Stimulated activated naive CD4-positive, alpha-beta T cell (primary cell): ENCODE results near the gene NALCN.

Source experiments
- DNase-seq, 6 experiments: peaks; one replicate each; lab custom pipeline; 2025; lab: John Stamatoyannopoulos, UW

NALCN gene

DNA sequence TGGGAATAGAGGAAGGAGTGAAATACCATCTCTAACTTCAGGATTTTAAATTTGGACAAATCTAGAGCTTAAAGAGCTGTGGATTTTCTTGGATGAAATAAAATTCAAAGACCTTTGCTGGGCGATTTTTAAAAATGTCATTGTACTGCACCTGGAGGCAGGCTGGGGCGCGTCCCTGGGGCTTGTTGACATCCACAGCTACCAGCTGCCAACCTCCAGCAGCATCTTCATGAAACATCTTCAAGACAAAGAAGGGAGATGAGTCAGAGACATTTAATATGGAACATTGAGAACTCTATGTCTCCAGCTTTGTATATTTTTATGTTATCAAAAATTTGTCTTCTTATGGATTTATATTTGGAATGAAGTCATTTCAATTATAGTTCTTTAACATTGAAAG is 132.5 kb downstream of the NALCN start:
- DNase-seq = no peak

DNA sequence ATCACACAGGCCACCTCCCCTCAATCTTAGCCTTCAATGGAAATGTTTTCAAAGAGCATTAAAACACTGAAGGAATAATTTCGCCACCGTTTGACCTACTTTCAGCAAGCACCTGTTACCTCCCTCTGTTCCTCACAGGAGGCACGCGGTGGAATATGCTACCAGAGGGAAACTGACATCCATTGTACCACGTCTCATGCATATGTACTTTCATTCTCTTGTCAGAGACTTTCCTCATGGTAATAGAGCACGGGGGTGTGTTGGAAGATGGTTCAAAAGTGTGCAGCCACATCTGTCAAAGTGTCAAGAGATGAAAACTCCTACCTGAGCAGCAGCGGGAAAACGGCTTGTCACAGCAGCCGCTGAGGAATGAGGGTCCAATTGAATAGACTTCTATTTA is 143.4 kb downstream of the NALCN start:
- no peak for DNase-seq

- no peak for DNase-seq
Measured at GRCh38 chr13:101271681-101272245, 144.5 kb downstream of the NALCN start.

DNA sequence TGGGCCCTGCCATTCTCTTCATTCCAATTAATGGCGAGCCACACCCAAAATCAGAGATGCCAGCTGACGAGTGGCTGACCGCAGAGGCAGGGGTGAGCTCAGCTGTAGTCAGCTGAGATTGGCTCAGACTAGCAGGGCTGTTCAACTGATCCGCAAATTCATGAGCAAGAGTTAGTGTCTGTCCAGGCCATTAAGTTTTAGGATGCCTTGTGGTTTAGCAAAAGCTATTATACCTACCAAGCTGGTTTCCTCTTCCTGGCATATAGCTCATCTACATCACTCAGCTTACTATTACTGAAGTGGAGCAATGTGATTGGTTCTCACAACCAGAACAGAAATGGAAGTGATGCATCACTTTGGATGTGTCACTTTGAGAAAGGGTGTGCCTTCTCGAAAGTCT is 148.7 kb downstream of the NALCN start:
- no peak for DNase-seq

DNA sequence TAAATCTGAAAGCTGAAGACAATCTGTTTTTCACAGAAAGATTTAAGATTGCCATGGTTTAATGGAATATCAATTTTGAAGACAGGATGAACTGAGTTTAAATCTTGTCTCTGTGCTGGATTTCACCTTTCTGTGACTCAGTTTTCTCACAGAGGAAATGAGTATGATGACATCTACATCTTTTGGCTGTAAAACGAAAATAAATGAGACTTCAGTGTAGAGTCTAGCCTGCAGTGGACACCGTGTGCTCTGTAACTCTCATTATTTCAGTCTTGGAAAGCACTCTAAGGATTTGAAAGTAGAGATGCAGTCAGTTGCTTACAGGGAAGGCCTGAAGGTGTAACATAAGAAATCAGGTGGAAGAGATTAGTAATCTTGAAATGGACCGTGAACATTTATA is 150.4 kb downstream of the NALCN start:
- no peak for DNase-seq

GRCh38 chr13:101264931-101265330 is 151.4 kb downstream of the NALCN start:
- DNase-seq = no peak

GRCh38 chr13:101262306-101262705 is 154.0 kb downstream of the NALCN start:
- no peak for DNase-seq

- no peak for DNase-seq
Measured at GRCh38 chr13:101258509-101258908, 157.8 kb downstream of the NALCN start.

DNA sequence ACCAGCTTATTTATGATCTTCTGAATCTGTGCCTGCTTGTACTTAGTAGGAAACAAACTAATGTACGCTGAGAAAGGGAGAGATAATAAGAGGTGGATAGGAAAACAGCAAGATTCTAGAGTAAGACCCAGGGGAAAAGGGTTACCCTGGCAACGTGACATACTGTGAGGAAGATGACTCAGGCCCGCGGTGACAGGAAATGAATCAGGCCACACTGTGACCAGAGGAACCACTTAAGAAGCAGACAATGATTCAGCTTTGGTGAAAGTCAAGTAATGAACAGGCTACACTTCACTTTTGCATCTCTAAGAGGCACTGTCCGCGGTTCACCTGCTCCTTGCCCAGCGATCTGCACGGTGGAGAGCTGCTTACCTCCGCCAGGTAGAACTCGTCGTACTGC is 158.2 kb downstream of the NALCN start:
- DNase-seq = no peak

DNA sequence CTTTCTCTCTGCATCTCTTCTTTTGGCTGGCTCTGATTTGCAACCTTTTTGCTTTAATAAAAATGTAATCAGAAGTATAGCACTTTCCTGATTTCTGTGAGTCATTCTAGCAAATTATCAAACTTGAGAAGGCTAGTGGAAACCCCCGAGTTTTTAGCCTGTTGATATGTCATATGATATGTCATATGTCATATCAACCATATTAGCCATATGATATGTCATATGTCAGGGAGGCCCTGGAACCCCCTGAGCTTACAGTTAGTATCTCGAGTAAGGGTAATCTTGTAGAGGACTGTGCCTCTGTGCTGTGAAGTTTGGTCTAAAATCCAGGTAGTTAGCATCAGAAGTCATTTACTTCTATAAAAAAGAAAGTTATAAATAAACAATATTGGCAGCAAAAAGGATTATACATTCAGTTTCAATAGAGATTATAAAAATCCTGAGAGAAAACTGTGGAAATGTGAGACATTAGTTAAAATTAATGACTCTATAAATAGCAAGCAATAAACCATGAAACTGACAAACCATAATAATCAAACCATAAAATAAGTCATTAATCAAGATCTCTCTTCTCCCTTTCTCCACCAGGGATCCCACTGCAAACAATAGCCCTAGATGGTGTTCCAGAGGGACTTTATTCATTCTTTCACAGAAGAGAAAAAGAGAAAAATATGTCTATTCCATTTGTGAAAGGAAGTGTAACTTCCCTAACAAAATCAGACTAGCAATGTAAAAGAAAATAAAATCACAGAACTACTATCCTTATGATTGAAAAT is 167.4 kb downstream of the NALCN start:
- DNase-seq = no peak

GRCh38 chr13:101242720-101243119 is 173.6 kb downstream of the NALCN start:
- no peak for DNase-seq

DNA sequence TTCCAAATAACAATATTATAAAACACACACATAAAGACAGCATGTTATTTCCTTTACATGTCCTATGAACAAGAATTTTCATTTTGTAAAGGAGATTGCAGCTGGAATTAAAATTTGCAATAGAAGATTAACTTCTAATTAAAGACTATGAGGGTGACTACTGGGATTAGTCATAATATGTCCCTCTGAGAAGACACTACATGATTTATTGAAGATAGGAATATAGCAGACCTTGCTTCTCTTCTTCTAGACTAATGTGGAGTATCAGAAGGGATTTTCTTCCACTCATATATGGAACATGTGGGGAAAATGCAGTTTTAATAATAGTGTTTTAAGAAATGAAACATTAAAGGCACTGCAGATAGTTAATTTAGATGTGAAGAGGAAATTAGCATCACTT is 177.8 kb downstream of the NALCN start:
- DNase-seq = no peak

- no peak for DNase-seq
Measured at GRCh38 chr13:101231751-101232428, 184.4 kb downstream of the NALCN start.

- no peak for DNase-seq
Measured at GRCh38 chr13:101230271-101230890, 185.9 kb downstream of the NALCN start.

GRCh38 chr13:101219609-101220265 is 196.6 kb downstream of the NALCN start:
- DNase-seq = no peak

DNA sequence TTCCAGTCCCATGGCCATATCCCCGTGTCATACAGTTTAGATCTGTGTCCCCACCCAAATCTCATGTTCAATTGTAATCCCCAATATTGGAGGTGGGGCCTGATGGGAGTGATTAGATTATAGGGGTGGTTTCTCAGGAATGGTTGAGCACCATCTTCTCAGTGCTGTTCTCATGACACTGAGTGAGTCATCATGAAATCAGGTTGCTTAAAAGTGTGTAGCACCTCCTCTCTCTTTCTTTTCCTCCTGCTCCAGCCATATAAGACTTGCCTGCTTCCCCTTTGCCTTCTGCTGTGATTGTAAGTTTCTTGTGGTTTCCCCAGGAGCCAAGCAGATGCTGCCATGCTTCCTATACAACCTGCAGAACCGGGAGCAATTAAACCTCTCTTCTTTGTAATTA is 197.8 kb downstream of the NALCN start:
- no peak for DNase-seq

DNA sequence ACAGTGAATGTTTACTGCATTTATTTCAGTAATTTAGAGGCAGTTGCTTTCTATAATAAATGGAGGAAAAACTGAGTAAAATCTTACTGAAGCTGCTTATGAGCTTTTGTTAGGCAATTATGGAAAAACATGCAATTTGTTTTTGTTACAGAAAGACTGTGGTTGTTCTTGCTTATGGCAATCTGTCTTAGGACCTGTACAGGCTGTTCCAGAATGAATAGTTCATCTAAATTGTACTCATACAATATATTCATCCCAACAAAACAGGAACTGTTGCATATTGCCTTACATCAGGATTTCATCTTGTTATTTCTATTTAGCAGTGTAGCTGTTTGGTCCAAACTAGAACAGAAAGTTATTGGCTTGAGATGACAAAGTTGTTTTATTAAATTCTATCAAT is 199.2 kb downstream of the NALCN start:
- no peak for DNase-seq

DNA sequence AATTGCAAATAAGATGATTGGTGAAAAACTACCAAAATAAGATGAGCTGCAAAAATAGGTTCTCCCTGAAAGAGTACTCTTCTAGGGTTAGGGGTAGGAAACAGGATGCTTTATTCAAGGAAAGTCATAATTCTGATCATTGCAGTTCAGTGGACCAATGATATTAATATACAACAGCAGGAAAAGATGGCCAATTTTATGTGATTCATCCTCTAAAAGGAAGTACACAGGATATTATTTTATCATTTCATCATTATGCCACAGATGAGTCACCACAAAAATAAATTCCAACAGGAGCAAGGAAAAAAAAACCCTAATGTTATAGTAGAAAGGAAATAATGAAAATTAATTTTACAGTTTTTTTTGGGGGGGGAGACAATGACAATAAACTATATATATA is 205.0 kb downstream of the NALCN start:
- no peak for DNase-seq

- DNase-seq = no peak
Measured at GRCh38 chr13:101210774-101211173, 205.5 kb downstream of the NALCN start.

GRCh38 chr13:101209206-101209893 is 207.0 kb downstream of the NALCN start:
- no peak for DNase-seq

- no peak for DNase-seq
Measured at GRCh38 chr13:101205408-101205807, 210.9 kb downstream of the NALCN start.
